HepG2 (cell line): ENCODE data around the gene NEGR1. TPM values are rescaled to one million over a fixed set of nuclear protein-coding genes. Genes with fewer than 3 reads are reported as not detected.
A peak's percentile ranks its signal among the peaks of the same experiment; 100 is the strongest.

Experiments
- ESRRA ChIP-seq: sonication (generic); formaldehyde crosslinking; IDR thresholded peaks from 2 replicates; pipeline ENCODE4 v1.5.1; 2020; ENCODE audit warnings: mild to moderate bottlenecking, low read depth, missing genetic modification reagents
- FOXA3 ChIP-seq: IDR thresholded peaks from 2 replicates; pipeline ENCODE4 v1.6.1; 2016; ENCODE audit warnings: missing genetic modification reagents, missing compliant biosample characterization
- GATA4 ChIP-seq: sonication (generic); IDR thresholded peaks from 2 replicates; pipeline ENCODE4 v1.6.1; 2016; ENCODE audit warnings: antibody characterized with exemption, low read depth, borderline replicate concordance
- HOXA5 ChIP-seq: sonication (generic); formaldehyde crosslinking; IDR thresholded peaks from 2 replicates; pipeline ENCODE4 v1.4.0; 2020; ENCODE audit warnings: missing genetic modification reagents
- LCORL ChIP-seq, 2 experiments: fragments of 450-650 bp in 1 of 2; sonication (generic) in 1 of 2; formaldehyde crosslinking in 1 of 2; IDR thresholded peaks; 2 replicates each; pipeline versions ENCODE4 v1.5.0 to v1.6.1; 2017 to 2020; ENCODE audit warnings: antibody characterized with exemption in 1 of 2, missing genetic modification reagents in 1 of 2
- MED1 ChIP-seq: sonication (generic); formaldehyde crosslinking; IDR thresholded peaks from 2 replicates; pipeline ENCODE4 v1.4.0; 2020; ENCODE audit warnings: missing genetic modification reagents
- MTF1 ChIP-seq: sonication (generic); formaldehyde crosslinking; IDR thresholded peaks from 2 replicates; pipeline ENCODE4 v1.5.0; 2020; ENCODE audit warnings: missing genetic modification reagents
- NCOA2 ChIP-seq: sonication (generic); formaldehyde crosslinking; IDR thresholded peaks from 2 replicates; pipeline ENCODE4 v1.8.0; 2022; ENCODE audit warnings: inconsistent platforms
- RELA ChIP-seq: sonication (generic); formaldehyde crosslinking; IDR thresholded peaks from 2 replicates; pipeline ENCODE4 v1.4.0; 2020; ENCODE audit warnings: missing genetic modification reagents
- TCF7 ChIP-seq: sonication (generic); IDR thresholded peaks from 2 replicates; pipeline ENCODE4 v1.6.1; 2016; ENCODE audit warnings: antibody characterized with exemption, low read depth
- ZBTB42 ChIP-seq: sonication (generic); formaldehyde crosslinking; IDR thresholded peaks from 2 replicates; pipeline ENCODE4 v1.5.0; 2020; ENCODE audit warnings: mild to moderate bottlenecking, missing genetic modification reagents
- ZNF432 ChIP-seq: sonication (generic); formaldehyde crosslinking; IDR thresholded peaks from 2 replicates; pipeline ENCODE4 v1.5.0; 2020; ENCODE audit warnings: missing genetic modification reagents, mild to moderate bottlenecking, borderline replicate concordance
- ZNF569 ChIP-seq: sonication (generic); formaldehyde crosslinking; IDR thresholded peaks from 2 replicates; pipeline ENCODE4 v1.5.0; 2020; ENCODE audit warnings: mild to moderate bottlenecking, missing genetic modification reagents, moderate library complexity, borderline replicate concordance
- ZNF720 ChIP-seq: sonication (generic); formaldehyde crosslinking; IDR thresholded peaks from 2 replicates; pipeline ENCODE4 v1.4.0; 2020; ENCODE audit warnings: missing genetic modification reagents
- ZNF766 ChIP-seq: sonication (generic); formaldehyde crosslinking; IDR thresholded peaks from 2 replicates; pipeline ENCODE4 v1.5.0; 2020; ENCODE audit warnings: missing genetic modification reagents, borderline replicate concordance
- ZSCAN20 ChIP-seq: sonication (generic); formaldehyde crosslinking; IDR thresholded peaks from 2 replicates; pipeline ENCODE4 v1.4.0; 2020; ENCODE audit warnings: missing genetic modification reagents, mild to moderate bottlenecking, borderline replicate concordance
- ZZZ3 ChIP-seq: sonication (generic); formaldehyde crosslinking; IDR thresholded peaks from 2 replicates; pipeline ENCODE4 v1.4.0; 2020; ENCODE audit warnings: missing genetic modification reagents, mild to moderate bottlenecking, borderline replicate concordance
- polyA plus RNA-seq, 8 experiments: library from polyadenylated mRNA; depleted of rRNA in 3 of 8; stranded (reverse) in 7 of 8; unstranded in 1 of 8; fragments of >200 nt; fragmentation: Illumina TruSeq in 4 of 8; extraction: Trizol in 4 of 8; gene quantifications; 2 replicates each; pipeline versions ENCODE4 v1.2.1 to v1.2.3, GENCODE V29; 2011 to 2016; ENCODE audit warnings: low read depth in 4 of 8, missing spikeins in 1 of 8, mixed read lengths in 1 of 8; ENCODE audit not compliant: insufficient read depth in 1 of 8
- total RNA-seq, 5 experiments: library from RNA; depleted of rRNA; stranded (reverse); fragments of >200 nt; fragmentation: Illumina TruSeq; extraction: Trizol; gene quantifications; 2 replicates each; pipeline ENCODE4 v1.2.3, GENCODE V29; 2016; ENCODE audit warnings: low read depth in 1 of 5
- TF ChIP-seq, protein P1 (sequence below): sonication (generic); formaldehyde crosslinking; IDR thresholded peaks from 2 replicates; pipeline ENCODE4 v1.4.0; 2020; ENCODE audit warnings: missing genetic modification reagents, borderline replicate concordance
- TF ChIP-seq, protein P2 (sequence below): sonication (generic); formaldehyde crosslinking; IDR thresholded peaks from 2 replicates; pipeline ENCODE4 v1.4.0; 2020; ENCODE audit warnings: missing genetic modification reagents
- TF ChIP-seq, protein P3 (sequence below): sonication (generic); formaldehyde crosslinking; IDR thresholded peaks from 2 replicates; pipeline ENCODE4 v1.8.0; 2022; ENCODE audit warnings: mild to moderate bottlenecking, missing genetic modification reagents, borderline replicate concordance
- TF ChIP-seq, protein P4 (sequence below): sonication (generic); formaldehyde crosslinking; IDR thresholded peaks from 2 replicates; pipeline ENCODE4 v1.4.0; 2020; ENCODE audit warnings: missing genetic modification reagents, borderline replicate concordance
- TF ChIP-seq, protein P5 (sequence below): sonication (generic); formaldehyde crosslinking; IDR thresholded peaks from 2 replicates; pipeline ENCODE4 v1.4.0; 2020; ENCODE audit warnings: missing genetic modification reagents

Gene NEGR1
- total and polyA plus RNA-seq, 2 of the 13 experiments (the other 11 are each of a cell fraction or from before 2014, with no cell fraction given), result not detected

DNA sequence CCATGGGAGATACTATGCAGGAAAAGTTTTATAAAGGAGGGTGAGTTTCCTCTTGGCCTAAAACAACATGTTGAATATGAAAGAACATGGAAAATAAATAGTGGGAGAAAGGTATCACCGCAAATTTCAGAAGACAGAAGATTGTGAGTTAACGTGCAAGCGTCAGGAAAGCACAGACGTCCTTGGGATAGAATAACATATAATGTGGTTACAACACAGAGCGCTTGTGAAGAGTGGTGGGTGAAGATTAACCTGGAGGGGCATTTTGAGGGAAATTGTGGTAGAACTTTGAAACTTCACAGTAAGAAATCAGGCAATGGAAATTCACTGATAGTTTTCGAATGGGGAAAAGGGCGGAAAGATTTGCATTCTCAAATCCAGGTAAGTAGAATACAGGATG is 47.3 kb downstream of the NEGR1 start (continued):
- 0 out of 2 replicates have a peak, but pooled peaks have one; percentile 40 for TF ChIP-seq HOXA5 (CRISPR knock-in tag)
- no peak for TF ChIP-seq ZNF766 (CRISPR knock-in tag)
- no peak for TF ChIP-seq GATA4
- TF ChIP-seq, protein P1, sequence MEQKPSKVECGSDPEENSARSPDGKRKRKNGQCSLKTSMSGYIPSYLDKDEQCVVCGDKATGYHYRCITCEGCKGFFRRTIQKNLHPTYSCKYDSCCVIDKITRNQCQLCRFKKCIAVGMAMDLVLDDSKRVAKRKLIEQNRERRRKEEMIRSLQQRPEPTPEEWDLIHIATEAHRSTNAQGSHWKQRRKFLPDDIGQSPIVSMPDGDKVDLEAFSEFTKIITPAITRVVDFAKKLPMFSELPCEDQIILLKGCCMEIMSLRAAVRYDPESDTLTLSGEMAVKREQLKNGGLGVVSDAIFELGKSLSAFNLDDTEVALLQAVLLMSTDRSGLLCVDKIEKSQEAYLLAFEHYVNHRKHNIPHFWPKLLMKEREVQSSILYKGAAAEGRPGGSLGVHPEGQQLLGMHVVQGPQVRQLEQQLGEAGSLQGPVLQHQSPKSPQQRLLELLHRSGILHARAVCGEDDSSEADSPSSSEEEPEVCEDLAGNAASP (CRISPR knock-in tag), result peak; percentile 53; the same call in 1 of the 2 replicates
- no peak for TF ChIP-seq LCORL (IDR thresholded peaks at IDR 0.05)
- peak; percentile 17; the same call in 1 of the 2 replicates for TF ChIP-seq LCORL (CRISPR knock-in tag; IDR thresholded peaks at IDR 0.05)
- no peak for TF ChIP-seq ZBTB42 (CRISPR knock-in tag)
- TF ChIP-seq ZNF432 (CRISPR knock-in tag), result no peak
- TF ChIP-seq, protein P2, sequence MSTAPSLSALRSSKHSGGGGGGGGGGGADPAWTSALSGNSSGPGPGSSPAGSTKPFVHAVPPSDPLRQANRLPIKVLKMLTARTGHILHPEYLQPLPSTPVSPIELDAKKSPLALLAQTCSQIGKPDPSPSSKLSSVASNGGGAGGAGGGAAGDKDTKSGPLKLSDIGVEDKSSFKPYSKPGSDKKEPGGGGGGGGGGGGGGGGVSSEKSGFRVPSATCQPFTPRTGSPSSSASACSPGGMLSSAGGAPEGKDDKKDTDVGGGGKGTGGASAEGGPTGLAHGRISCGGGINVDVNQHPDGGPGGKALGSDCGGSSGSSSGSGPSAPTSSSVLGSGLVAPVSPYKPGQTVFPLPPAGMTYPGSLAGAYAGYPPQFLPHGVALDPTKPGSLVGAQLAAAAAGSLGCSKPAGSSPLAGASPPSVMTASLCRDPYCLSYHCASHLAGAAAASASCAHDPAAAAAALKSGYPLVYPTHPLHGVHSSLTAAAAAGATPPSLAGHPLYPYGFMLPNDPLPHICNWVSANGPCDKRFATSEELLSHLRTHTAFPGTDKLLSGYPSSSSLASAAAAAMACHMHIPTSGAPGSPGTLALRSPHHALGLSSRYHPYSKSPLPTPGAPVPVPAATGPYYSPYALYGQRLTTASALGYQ (CRISPR knock-in tag), result 0 out of 2 replicates have a peak, but pooled peaks have one; percentile 36
- TF ChIP-seq ZNF569 (CRISPR knock-in tag), result no peak
- peak; percentile 49; the same call in 1 of the 2 replicates for TF ChIP-seq TCF7
- peak; percentile 38; the same call in 1 of the 2 replicates for TF ChIP-seq FOXA3 (CRISPR knock-in tag)
- no peak for TF ChIP-seq ZZZ3 (CRISPR knock-in tag)
- TF ChIP-seq MED1 (CRISPR knock-in tag), result peak; percentile 66
- TF ChIP-seq ZNF720, result no peak
- TF ChIP-seq, protein P3, sequence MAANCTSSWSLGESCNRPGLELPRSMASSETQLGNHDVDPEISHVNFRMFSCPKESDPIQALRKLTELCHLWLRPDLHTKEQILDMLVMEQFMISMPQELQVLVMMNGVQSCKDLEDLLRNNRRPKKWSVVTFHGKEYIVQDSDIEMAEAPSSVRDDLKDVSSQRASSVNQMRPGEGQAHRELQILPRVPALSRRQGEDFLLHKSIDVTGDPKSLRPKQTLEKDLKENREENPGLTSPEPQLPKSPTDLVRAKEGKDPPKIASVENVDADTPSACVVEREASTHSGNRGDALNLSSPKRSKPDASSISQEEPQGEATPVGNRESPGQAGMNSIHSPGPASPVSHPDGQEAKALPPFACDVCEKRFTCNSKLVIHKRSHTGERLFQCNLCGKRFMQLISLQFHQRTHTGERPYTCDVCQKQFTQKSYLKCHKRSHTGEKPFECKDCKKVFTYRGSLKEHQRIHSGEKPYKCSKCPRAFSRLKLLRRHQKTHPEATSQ, result no peak
- TF ChIP-seq RELA, result no peak
- TF ChIP-seq, protein P4, sequence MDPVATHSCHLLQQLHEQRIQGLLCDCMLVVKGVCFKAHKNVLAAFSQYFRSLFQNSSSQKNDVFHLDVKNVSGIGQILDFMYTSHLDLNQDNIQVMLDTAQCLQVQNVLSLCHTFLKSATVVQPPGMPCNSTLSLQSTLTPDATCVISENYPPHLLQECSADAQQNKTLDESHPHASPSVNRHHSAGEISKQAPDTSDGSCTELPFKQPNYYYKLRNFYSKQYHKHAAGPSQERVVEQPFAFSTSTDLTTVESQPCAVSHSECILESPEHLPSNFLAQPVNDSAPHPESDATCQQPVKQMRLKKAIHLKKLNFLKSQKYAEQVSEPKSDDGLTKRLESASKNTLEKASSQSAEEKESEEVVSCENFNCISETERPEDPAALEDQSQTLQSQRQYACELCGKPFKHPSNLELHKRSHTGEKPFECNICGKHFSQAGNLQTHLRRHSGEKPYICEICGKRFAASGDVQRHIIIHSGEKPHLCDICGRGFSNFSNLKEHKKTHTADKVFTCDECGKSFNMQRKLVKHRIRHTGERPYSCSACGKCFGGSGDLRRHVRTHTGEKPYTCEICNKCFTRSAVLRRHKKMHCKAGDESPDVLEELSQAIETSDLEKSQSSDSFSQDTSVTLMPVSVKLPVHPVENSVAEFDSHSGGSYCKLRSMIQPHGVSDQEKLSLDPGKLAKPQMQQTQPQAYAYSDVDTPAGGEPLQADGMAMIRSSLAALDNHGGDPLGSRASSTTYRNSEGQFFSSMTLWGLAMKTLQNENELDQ (CRISPR knock-in tag), result no peak
- 0 out of 2 replicates have a peak, but pooled peaks have one; percentile 37 for TF ChIP-seq ZSCAN20 (CRISPR knock-in tag)
- TF ChIP-seq MTF1, result 0 out of 2 replicates have a peak, but pooled peaks have one; percentile 35
- 0 out of 2 replicates have a peak, but pooled peaks have one; percentile 29 for TF ChIP-seq ESRRA (CRISPR knock-in tag)
- TF ChIP-seq, protein P5, sequence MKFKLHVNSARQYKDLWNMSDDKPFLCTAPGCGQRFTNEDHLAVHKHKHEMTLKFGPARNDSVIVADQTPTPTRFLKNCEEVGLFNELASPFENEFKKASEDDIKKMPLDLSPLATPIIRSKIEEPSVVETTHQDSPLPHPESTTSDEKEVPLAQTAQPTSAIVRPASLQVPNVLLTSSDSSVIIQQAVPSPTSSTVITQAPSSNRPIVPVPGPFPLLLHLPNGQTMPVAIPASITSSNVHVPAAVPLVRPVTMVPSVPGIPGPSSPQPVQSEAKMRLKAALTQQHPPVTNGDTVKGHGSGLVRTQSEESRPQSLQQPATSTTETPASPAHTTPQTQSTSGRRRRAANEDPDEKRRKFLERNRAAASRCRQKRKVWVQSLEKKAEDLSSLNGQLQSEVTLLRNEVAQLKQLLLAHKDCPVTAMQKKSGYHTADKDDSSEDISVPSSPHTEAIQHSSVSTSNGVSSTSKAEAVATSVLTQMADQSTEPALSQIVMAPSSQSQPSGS (CRISPR knock-in tag), result no peak
- TF ChIP-seq NCOA2 (CRISPR knock-in tag), result peak; percentile 84
